Activated CD4-positive, alpha-beta T cell treated with anti-CD3 and anti-CD28 coated beads, Interleukin-2, amount 10 ng/mL, durations not matched to agents 24 days and 14 days (primary cell): ENCODE measurements around the gene TH. TPM values are rescaled to one million over a fixed set of nuclear protein-coding genes. Genes with fewer than 3 reads are reported as not detected.

Experiments used
- DNase-seq: peaks from one replicate; pipeline ENCODE4 v3.0.0; 2022
- H3K27ac Mint-ChIP-seq: one replicate; pipeline ENCODE4 v1.8.0; 2022; ENCODE audit warnings: mild to moderate bottlenecking, mixed read lengths
- H3K27me3 Mint-ChIP-seq: one replicate; pipeline ENCODE4 v1.8.0; 2022; ENCODE audit warnings: mixed read lengths
- H3K36me3 Mint-ChIP-seq: one replicate; pipeline ENCODE4 v1.8.0; 2022; ENCODE audit warnings: low read depth, mild to moderate bottlenecking, mixed read lengths
- H3K4me1 Mint-ChIP-seq: one replicate; pipeline ENCODE4 v1.8.0; 2021; ENCODE audit warnings: mixed read lengths
- H3K4me3 Mint-ChIP-seq: one replicate; pipeline ENCODE4 v1.8.0; 2022; ENCODE audit warnings: mild to moderate bottlenecking, moderate library complexity, mixed read lengths
- H3K9me3 Mint-ChIP-seq: one replicate; pipeline ENCODE4 v1.8.0; 2021; ENCODE audit warnings: mixed read lengths
- intact Hi-C: fragments of 100-400 bp; cut with micrococcal nuclease; formaldehyde crosslinking; loops from one replicate; pipeline ENCODE4 v1.15.1; 2023
- total RNA-seq: library from RNA; stranded (reverse); gene quantifications from 2 replicates; pipeline ENCODE4 v1.2.3, GENCODE V29; 2022

The TH gene
- total RNA-seq, 1 donor from 2014 or later: not detected

- peaks cover 8% of the 10 kb centered on the region for H3K4me1 Mint-ChIP-seq
- no peaks in the 10 kb centered on the region for H3K27me3 Mint-ChIP-seq
- intact Hi-C loops: no loop called here
- H3K9me3 Mint-ChIP-seq: no peaks in the 10 kb centered on the region
- H3K36me3 Mint-ChIP-seq: no peaks in the 10 kb centered on the region
- H3K4me3 Mint-ChIP-seq: no peak overlapping the region
- H3K27ac Mint-ChIP-seq: no peak overlapping the region
- DNase-seq: no peak
Measured at GRCh38 chr11:2212411-2213251, 41.0 kb upstream of the TH start.

- H3K27ac Mint-ChIP-seq: no peak overlapping the region
- H3K36me3 Mint-ChIP-seq: no peaks in the 10 kb centered on the region
- intact Hi-C loops: no loop called here
- no peaks in the 10 kb centered on the region for H3K27me3 Mint-ChIP-seq
- H3K4me3 Mint-ChIP-seq: no peak overlapping the region
- no peak for DNase-seq
- no peaks in the 10 kb centered on the region for H3K9me3 Mint-ChIP-seq
- peaks cover 8% of the 10 kb centered on the region for H3K4me1 Mint-ChIP-seq
Measured at GRCh38 chr11:2211113-2211971, 39.7 kb upstream of the TH start.

- Mint-ChIP-seq H3K27me3 (no peaks in the 10 kb centered on the region), H3K9me3 (no peaks in the 10 kb centered on the region), H3K36me3 (no peaks in the 10 kb centered on the region), H3K27ac (no peak overlapping the region), H3K4me1 (peaks cover 8% of the 10 kb centered on the region), H3K4me3 (no peak overlapping the region)
- no peak for DNase-seq
- intact Hi-C loops: no loop called here
Measured at GRCh38 chr11:2210366-2211112, 38.9 kb upstream of the TH start.

GRCh38 chr11:2209900-2210321, 38.3 kb upstream of the TH start:
- no peak for DNase-seq
- intact Hi-C loops: no loop called here
- no peaks in the 10 kb centered on the region for H3K27me3 Mint-ChIP-seq
- peaks cover 8% of the 10 kb centered on the region for H3K4me1 Mint-ChIP-seq
- no peaks in the 10 kb centered on the region for H3K9me3 Mint-ChIP-seq
- no peak overlapping the region for H3K4me3 Mint-ChIP-seq
- no peaks in the 10 kb centered on the region for H3K36me3 Mint-ChIP-seq
- H3K27ac Mint-ChIP-seq: no peak overlapping the region

- Mint-ChIP-seq H3K9me3 (no peaks in the 10 kb centered on the region), H3K4me3 (no peak overlapping the region), H3K36me3 (no peaks in the 10 kb centered on the region), H3K27me3 (no peaks in the 10 kb centered on the region), H3K4me1 (peaks cover 8% of the 10 kb centered on the region), H3K27ac (no peak overlapping the region)
- DNase-seq: no peak
- intact Hi-C loops: no loop called here
Measured at GRCh38 chr11:2209370-2209801, 37.8 kb upstream of the TH start.

- Mint-ChIP-seq H3K4me1 (peaks cover 4% of the 10 kb centered on the region), H3K27ac (no peak overlapping the region), H3K36me3 (no peaks in the 10 kb centered on the region), H3K9me3 (no peaks in the 10 kb centered on the region), H3K4me3 (no peak overlapping the region), H3K27me3 (no peaks in the 10 kb centered on the region)
- intact Hi-C loops: no loop called here
- DNase-seq: no peak
Measured at GRCh38 chr11:2208691-2209369, 37.2 kb upstream of the TH start.

GRCh38 chr11:2207773-2208621, 36.4 kb upstream of the TH start:
- intact Hi-C loops: no loop called here

GRCh38 chr11:2207212-2207611, 35.6 kb upstream of the TH start:
- Mint-ChIP-seq H3K27ac (no peak overlapping the region), H3K36me3 (no peaks in the 10 kb centered on the region), H3K9me3 (no peaks in the 10 kb centered on the region), H3K27me3 (no peaks in the 10 kb centered on the region), H3K4me3 (no peak overlapping the region), H3K4me1 (no peaks in the 10 kb centered on the region)
- intact Hi-C loops: no loop called here
- no peak for DNase-seq

More at GRCh38 chr11:2207773-2208621, 36.4 kb upstream of the TH start:
- no peak for DNase-seq
- Mint-ChIP-seq H3K4me3 (no peak overlapping the region), H3K9me3 (no peaks in the 10 kb centered on the region), H3K27me3 (no peaks in the 10 kb centered on the region), H3K27ac (no peak overlapping the region), H3K36me3 (no peaks in the 10 kb centered on the region), H3K4me1 (no peaks in the 10 kb centered on the region)

GRCh38 chr11:2205981-2206690, 34.5 kb upstream of the TH start:
- DNase-seq: no peak
- H3K9me3 Mint-ChIP-seq: no peaks in the 10 kb centered on the region
- no peaks in the 10 kb centered on the region for H3K36me3 Mint-ChIP-seq
- no peaks in the 10 kb centered on the region for H3K27me3 Mint-ChIP-seq
- H3K27ac Mint-ChIP-seq: no peak overlapping the region
- H3K4me3 Mint-ChIP-seq: no peak overlapping the region
- H3K4me1 Mint-ChIP-seq: no peaks in the 10 kb centered on the region
- intact Hi-C loops: no loop called here

- DNase-seq: no peak
- Mint-ChIP-seq H3K36me3 (no peaks in the 10 kb centered on the region), H3K4me1 (no peaks in the 10 kb centered on the region), H3K9me3 (no peaks in the 10 kb centered on the region), H3K27me3 (no peaks in the 10 kb centered on the region), H3K4me3 (no peak overlapping the region), H3K27ac (no peak overlapping the region)
- intact Hi-C loops: no loop called here
Measured at GRCh38 chr11:2205214-2205720, 33.7 kb upstream of the TH start.

- no peaks in the 10 kb centered on the region for H3K27me3 Mint-ChIP-seq
- no peak for DNase-seq
- intact Hi-C loops: no loop called here
- no peaks in the 10 kb centered on the region for H3K4me1 Mint-ChIP-seq
- no peak overlapping the region for H3K27ac Mint-ChIP-seq
- no peaks in the 10 kb centered on the region for H3K9me3 Mint-ChIP-seq
- H3K4me3 Mint-ChIP-seq: no peak overlapping the region
- H3K36me3 Mint-ChIP-seq: no peaks in the 10 kb centered on the region
Measured at GRCh38 chr11:2204361-2205213, 33.0 kb upstream of the TH start.
